Peyer's patch (tissue), 4 donors: ENCODE data around the gene ASMT. TPM values are rescaled to one million over a fixed set of nuclear protein-coding genes. Genes with fewer than 3 reads are reported as not detected.
A peak's percentile ranks its signal among the peaks of the same experiment; 100 is the strongest.
"Not testable (repeated sequence)": the region's sequence is repeated elsewhere in the genome, so short reads cannot be mapped to it uniquely, and the experiment has no call there.

Source experiments
- DNase-seq, 3 donors: peaks; one replicate each; pipeline ENCODE4 v3.0.0-alpha.2; 2017 to 2019
- H3K27ac ChIP-seq, 4 donors: fragments of 200-600 bp; sonication (generic); one replicate each; pipeline ENCODE4 v1.5.1; 2016 to 2019
- H3K27me3 ChIP-seq, 2 donors: fragments of 200-600 bp; sonication (generic); one replicate each; pipeline ENCODE4 v1.5.1; 2019
- H3K36me3 ChIP-seq, 3 donors: fragments of 200-600 bp; sonication (generic); one replicate each; pipeline ENCODE4 v1.5.1; 2016 to 2019
- H3K4me1 ChIP-seq, 4 donors: fragments of 200-600 bp; sonication (generic); one replicate each; pipeline ENCODE4 v1.5.1; 2016 to 2019
- H3K4me3 ChIP-seq, 4 donors: fragments of 200-600 bp; sonication (generic); 1 replicate in 3 of 4; 2 replicates in 1 of 4; pipeline ENCODE4 v1.5.1; 2016 to 2019; ENCODE audit warnings: mild to moderate bottlenecking in 1 of 4
- H3K9me3 ChIP-seq, 4 donors: fragments of 200-600 bp; sonication (generic); one replicate each; pipeline ENCODE4 v1.5.1; 2016 to 2019; ENCODE audit warnings: mild to moderate bottlenecking in 1 of 4
- POLR2A ChIP-seq, 2 donors: fragments of 450-650 bp; IDR thresholded peaks; one replicate each; pipeline ENCODE4 v1.5.1; 2017; ENCODE audit warnings: antibody characterized with exemption in 2 of 2, mild to moderate bottlenecking in 2 of 2, moderate library complexity in 2 of 2
- total RNA-seq, 4 donors: library from RNA; depleted of rRNA; stranded (reverse); fragments of >200 nt; gene quantifications; one replicate each; pipeline ENCODE4 v1.1.0, GENCODE V29; 2016
- TF ChIP-seq, protein P1 (sequence below), 6 experiments: fragments of 450-650 bp in 4 of 6; fragments of 200-600 bp in 2 of 6; sonication (generic) in 1 of 6; IDR thresholded peaks; one replicate each; pipeline ENCODE4 v1.5.1; 2017 to 2019; ENCODE audit warnings: antibody characterized with exemption in 6 of 6, mild to moderate bottlenecking in 3 of 6, moderate library complexity in 1 of 6

The ASMT gene
- total RNA-seq, 4 donors from 2014 or later, result 12.4 TPM; not detected in 3

DNA sequence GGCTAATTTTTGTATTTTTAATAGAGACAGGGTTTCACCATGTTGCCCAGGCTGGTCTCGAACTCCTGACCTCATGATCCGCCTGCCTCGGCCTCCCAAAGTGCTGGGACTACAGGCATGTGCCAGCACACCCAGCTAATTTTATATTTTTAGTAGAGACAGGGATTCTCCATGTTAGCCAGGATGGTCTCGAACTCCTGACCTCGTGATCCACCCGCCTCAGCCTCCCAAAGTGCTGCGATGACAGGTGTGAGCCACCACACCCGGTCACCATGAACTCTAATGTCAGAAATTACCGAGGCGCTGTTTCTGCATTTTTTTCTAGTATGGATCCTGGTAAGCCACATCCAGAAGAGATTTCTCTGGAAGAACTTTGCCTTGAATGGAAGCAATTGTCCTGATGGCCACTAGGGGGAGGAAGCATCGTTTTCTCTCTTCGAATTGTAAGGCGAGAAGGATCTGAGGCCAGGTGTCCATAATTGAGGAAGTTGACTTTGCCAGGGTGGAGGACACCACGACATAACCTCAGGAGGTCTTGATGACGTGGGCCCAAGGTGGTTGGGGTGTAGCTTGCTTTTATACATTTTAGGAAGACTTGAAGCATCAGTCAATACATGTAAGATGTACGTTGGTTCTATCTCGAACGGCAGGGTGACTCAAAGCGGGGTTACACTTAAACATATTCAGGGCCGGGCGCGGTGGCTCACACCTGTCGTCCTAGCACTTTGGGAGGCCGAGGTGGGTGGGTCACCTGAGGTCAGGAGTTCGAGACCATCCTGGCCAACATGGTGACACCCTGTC is 37.4 kb downstream of the ASMT start:
- H3K4me1 ChIP-seq, H3K27ac ChIP-seq, H3K4me3 ChIP-seq, H3K9me3 ChIP-seq, H3K36me3 ChIP-seq, H3K27me3 ChIP-seq: not testable (repeated sequence)
- TF ChIP-seq, protein P1, sequence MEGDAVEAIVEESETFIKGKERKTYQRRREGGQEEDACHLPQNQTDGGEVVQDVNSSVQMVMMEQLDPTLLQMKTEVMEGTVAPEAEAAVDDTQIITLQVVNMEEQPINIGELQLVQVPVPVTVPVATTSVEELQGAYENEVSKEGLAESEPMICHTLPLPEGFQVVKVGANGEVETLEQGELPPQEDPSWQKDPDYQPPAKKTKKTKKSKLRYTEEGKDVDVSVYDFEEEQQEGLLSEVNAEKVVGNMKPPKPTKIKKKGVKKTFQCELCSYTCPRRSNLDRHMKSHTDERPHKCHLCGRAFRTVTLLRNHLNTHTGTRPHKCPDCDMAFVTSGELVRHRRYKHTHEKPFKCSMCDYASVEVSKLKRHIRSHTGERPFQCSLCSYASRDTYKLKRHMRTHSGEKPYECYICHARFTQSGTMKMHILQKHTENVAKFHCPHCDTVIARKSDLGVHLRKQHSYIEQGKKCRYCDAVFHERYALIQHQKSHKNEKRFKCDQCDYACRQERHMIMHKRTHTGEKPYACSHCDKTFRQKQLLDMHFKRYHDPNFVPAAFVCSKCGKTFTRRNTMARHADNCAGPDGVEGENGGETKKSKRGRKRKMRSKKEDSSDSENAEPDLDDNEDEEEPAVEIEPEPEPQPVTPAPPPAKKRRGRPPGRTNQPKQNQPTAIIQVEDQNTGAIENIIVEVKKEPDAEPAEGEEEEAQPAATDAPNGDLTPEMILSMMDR (IDR thresholded peaks at IDR 0.05), result peak; percentile 60 to 84 (median 68)
- DNase-seq, result peak in 2 of 3 donors; percentile 39 to 73

DNA sequence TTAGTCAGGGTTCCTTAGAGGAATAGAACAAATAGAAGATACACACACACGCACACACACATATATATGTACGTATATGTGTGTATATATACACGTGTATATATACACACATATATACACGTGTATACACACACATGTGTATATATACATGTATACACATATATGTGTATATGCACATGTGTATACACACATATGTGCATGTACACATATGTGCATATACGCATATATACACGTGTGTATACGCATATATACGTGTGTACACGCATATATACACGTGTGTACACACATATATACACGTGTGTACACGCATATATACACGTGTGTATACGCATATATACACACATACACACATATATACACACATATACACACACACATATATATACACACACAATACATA is 41.5 kb downstream of the ASMT start:
- no peaks in the 10 kb centered on the region for H3K27me3 ChIP-seq
- no peak overlapping the region for H3K4me3 ChIP-seq
- no peaks in the 10 kb centered on the region for H3K36me3 ChIP-seq
- no peaks in the 10 kb centered on the region for H3K4me1 ChIP-seq
- H3K27ac ChIP-seq, result no peak overlapping the region
- DNase-seq, result no peak
- no peaks in the 10 kb centered on the region for H3K9me3 ChIP-seq
- TF ChIP-seq, protein P1 (IDR thresholded peaks at IDR 0.05), result no peak
- TF ChIP-seq POLR2A (IDR thresholded peaks at IDR 0.05), result no peak

DNA sequence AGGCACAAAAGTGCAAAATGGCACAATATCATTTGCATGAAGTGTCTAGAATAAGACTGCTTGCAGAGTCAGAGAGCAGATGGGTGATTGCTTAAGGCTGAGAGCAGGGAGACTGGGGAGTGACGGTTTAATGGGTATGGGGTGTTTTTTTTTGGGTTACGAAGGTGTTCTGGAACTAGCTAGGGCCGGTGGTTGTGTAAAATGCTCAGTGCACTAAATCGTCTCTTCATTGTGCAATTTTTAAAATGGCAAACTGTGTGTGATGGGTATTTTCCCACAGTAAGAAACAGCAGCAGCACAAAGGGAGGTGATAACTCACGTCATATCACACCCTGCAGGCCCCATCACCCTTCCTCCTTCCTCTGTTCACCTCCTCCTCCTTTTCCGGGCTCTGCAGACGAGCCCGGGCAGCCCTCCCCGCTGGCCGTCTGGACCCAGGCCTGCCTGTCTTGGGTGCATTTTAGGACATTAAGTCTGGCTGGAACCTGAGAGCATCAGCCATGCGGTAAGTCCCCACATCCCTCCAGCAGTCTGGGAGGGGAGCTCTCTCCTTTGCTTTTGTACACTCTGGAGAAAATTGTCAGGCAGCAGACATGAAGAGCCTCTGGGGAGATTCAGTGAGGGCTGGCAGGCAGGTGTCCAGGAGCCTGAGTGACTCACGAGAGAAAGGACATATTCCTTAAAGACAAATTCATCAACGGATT is 42.7 kb downstream of the ASMT start:
- no peaks in the 10 kb centered on the region for H3K36me3 ChIP-seq
- peak overlapping the region in 3 of 4 donors; percentile 17 to 38 (median 30) for H3K4me3 ChIP-seq
- no peak for TF ChIP-seq POLR2A (IDR thresholded peaks at IDR 0.05)
- TF ChIP-seq, protein P1 (IDR thresholded peaks at IDR 0.05), result no peak
- peak overlapping the region; percentile 34 to 70 (median 49) for H3K27ac ChIP-seq
- H3K4me1 ChIP-seq, result no peaks in the 10 kb centered on the region
- H3K9me3 ChIP-seq, result no peaks in the 10 kb centered on the region
- peak in 2 of 3 donors; percentile 61 to 70 for DNase-seq
- H3K27me3 ChIP-seq, result no peaks in the 10 kb centered on the region

DNA sequence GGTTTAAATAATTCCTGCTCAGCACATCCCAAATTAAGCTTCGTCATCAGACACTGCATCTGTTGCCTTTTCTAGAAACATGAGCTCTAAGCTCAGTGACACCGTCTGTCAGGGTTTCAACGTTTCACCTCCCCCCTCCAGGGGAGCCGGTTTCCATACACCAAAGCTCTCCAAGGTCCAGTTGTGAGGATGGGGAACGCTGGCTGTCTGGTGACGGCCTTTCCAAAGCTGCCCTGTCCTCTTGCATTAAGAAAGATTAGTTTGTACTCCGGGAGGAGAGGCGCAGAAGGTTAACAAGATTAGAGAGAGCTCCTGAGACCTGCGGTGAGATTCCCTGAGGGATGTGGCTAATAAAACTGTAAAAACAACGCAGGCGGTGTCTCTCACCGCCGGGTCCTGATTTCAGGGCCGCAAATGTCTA is 43.2 kb downstream of the ASMT start:
- peak overlapping the region in 3 of 4 donors; percentile 17 to 38 (median 30) for H3K4me3 ChIP-seq
- H3K27ac ChIP-seq, result peak overlapping the region in 3 of 4 donors; percentile 41 to 70 (median 57)

DNA sequence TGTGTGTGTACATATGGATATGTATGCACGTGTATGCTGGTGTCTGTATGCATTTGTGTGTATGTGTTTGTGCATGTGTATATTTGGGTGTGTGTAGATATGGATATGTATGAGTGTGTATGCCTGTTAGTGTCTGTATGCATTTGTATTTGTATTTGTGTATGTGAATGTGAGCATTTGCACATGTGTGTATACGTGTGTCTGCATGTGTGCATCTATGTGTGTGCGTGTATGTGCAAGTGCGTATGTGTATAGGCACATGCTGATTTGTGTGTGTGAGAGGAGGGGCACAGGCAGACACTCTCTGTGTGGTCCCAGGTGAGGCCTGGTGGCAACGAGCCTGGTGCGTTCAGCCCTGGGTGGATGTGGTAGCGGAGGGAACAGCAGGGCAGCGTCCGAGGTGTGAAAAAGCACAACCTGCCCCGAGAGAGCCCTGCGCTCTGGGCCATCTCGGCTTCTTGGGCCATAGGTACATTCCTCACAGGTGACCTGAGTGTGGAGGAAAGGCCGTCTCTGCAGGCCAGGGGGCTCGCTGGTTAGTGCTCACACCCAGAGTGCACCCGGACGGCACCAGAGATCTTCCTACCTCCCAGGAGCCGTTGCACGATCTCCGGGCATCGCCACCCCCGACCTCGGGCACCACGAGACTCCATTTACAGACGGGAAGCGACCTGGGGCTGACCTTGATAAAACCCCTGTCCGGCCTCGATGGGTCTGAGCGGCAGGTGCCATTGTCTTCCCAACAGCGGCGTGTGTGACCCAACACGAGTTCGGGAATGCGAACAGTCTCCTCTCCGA is 45.0 kb downstream of the ASMT start:
- DNase-seq, result peak in 1 of 3 donors; percentile 30
- no peaks in the 10 kb centered on the region for H3K27me3 ChIP-seq
- no peaks in the 10 kb centered on the region for H3K36me3 ChIP-seq
- H3K4me1 ChIP-seq, result no peaks in the 10 kb centered on the region
- no peak overlapping the region for H3K4me3 ChIP-seq
- no peaks in the 10 kb centered on the region for H3K9me3 ChIP-seq
- H3K27ac ChIP-seq, result no peak overlapping the region
- TF ChIP-seq, protein P1 (IDR thresholded peaks at IDR 0.05), result no peak
- no peak for TF ChIP-seq POLR2A (IDR thresholded peaks at IDR 0.05)

More for the DNA sequence above, 43.2 kb downstream of the ASMT start:
- Histone ChIP-seq H3K36me3 (no peaks in the 10 kb centered on the region), H3K4me1 (no peaks in the 10 kb centered on the region), H3K9me3 (no peaks in the 10 kb centered on the region), H3K27me3 (no peaks in the 10 kb centered on the region)
- DNase-seq, result no peak
- no peak for TF ChIP-seq POLR2A (IDR thresholded peaks at IDR 0.05)
